NCI-H510A (cell line): ENCODE measurements around the gene SETDB2.
"Not testable (repeated sequence)": the region's sequence is repeated elsewhere in the genome, so short reads cannot be mapped to it uniquely, and the experiment has no call there.

Experiments
- DNase-seq: peaks from one replicate; lab custom pipeline; 2025; lab: John Stamatoyannopoulos, UW

SETDB2 gene

GRCh38 chr13:49464621-49465325, 20.7 kb downstream of the SETDB2 start:
- no peak for DNase-seq

- no peak for DNase-seq
Measured at GRCh38 chr13:49466292-49466838, 22.3 kb downstream of the SETDB2 start.

- no peak for DNase-seq
Measured at GRCh38 chr13:49472186-49472585, 28.1 kb downstream of the SETDB2 start.

- DNase-seq = no peak
Measured at GRCh38 chr13:49476529-49476928, 32.5 kb downstream of the SETDB2 start.

GRCh38 chr13:49481788-49482187, 37.7 kb downstream of the SETDB2 start:
- DNase-seq = no peak

- DNase-seq = no peak
Measured at GRCh38 chr13:49488563-49488962, 44.5 kb downstream of the SETDB2 start.

GRCh38 chr13:49494645-49495044, 50.6 kb downstream of the SETDB2 start:
- DNase-seq = no peak

- no peak for DNase-seq
Measured at GRCh38 chr13:49495783-49496762, 52.0 kb downstream of the SETDB2 start, which contains the start of gene PHF11. PHF11 (plus strand) TSS chr13:49495953; CDS start chr13:49496002, 49 bp downstream.

GRCh38 chr13:49496837-49497236, 52.8 kb downstream of the SETDB2 start:
- DNase-seq = not testable (repeated sequence)

GRCh38 chr13:49497272-49497671, 53.2 kb downstream of the SETDB2 start:
- DNase-seq = no peak

- DNase-seq = no peak
Measured at GRCh38 chr13:49498206-49498605, 54.1 kb downstream of the SETDB2 start.

- no peak for DNase-seq
Measured at GRCh38 chr13:49499889-49500660, 56.0 kb downstream of the SETDB2 start.

- DNase-seq = no peak
Measured at GRCh38 chr13:49502954-49503353, 58.9 kb downstream of the SETDB2 start.

- no peak for DNase-seq
Measured at GRCh38 chr13:49503951-49504350, 59.9 kb downstream of the SETDB2 start.

GRCh38 chr13:49512578-49512977, 68.5 kb downstream of the SETDB2 start:
- no peak for DNase-seq

GRCh38 chr13:49516467-49516866, 72.4 kb downstream of the SETDB2 start:
- DNase-seq = no peak

- DNase-seq = no peak
Measured at GRCh38 chr13:49517461-49517860, 73.4 kb downstream of the SETDB2 start.

- no peak for DNase-seq
Measured at GRCh38 chr13:49521224-49521623, 77.2 kb downstream of the SETDB2 start.

- no peak for DNase-seq
Measured at GRCh38 chr13:49524740-49525501, 80.8 kb downstream of the SETDB2 start.

- no peak for DNase-seq
Measured at GRCh38 chr13:49527123-49527522, 83.0 kb downstream of the SETDB2 start.

GRCh38 chr13:49528161-49528560, 84.1 kb downstream of the SETDB2 start:
- DNase-seq = no peak
